SK-N-SH (cell line): ENCODE measurements around the gene BRAF. TPM values are rescaled to one million over a fixed set of nuclear protein-coding genes. Genes with fewer than 3 reads are reported as not detected.
"Not testable (repeated sequence)": the region's sequence is repeated elsewhere in the genome, so short reads cannot be mapped to it uniquely, and the experiment has no call there.

Source experiments
- CTCF ChIA-PET: fragments of 300-600, 350-600 bp; formaldehyde crosslinking; extraction: SDS; loops from one replicate; lab custom pipeline; 2021; lab: Yijun Ruan, JAX
- POLR2A ChIA-PET: fragments of 350-600 bp; sonication (Branson Sonifier 250); formaldehyde crosslinking; extraction: SDS; loops from one replicate; lab custom pipeline; 2020; ENCODE audit warnings: antibody characterized with exemption, inconsistent platforms; lab: Yijun Ruan, JAX
- DNase-seq: peaks from one replicate; pipeline ENCODE4 v3.0.0; 2012
- H2AFZ ChIP-seq: fragments of 200-600 bp; sonication (generic); 2 replicates; pipeline ENCODE4 v1.8.1; 2016; ENCODE audit warnings: antibody characterized with exemption, mild to moderate bottlenecking, low read depth
- H3F3A ChIP-seq: fragments of 200-600 bp; sonication (generic); replicated peaks from 2 replicates; pipeline ENCODE3; 2016; ENCODE audit warnings: antibody characterized with exemption, mild to moderate bottlenecking; ENCODE audit not compliant: insufficient read depth
- H3K27ac ChIP-seq, 2 experiments: fragments of 200-500 bp in 1 of 2; fragments of 200-600 bp in 1 of 2; sonication (Bioruptor generic) in 1 of 2; sonication (generic), shearing (Covaris generic) in 1 of 2; 2 replicates each; pipeline versions ENCODE4 v1.5.1 to v1.6.1; 2014 to 2016; ENCODE audit warnings: low read depth in 2 of 2, inconsistent platforms in 1 of 2, low read length in 1 of 2, mild to moderate bottlenecking in 1 of 2, mixed read lengths in 1 of 2
- H3K27me3 ChIP-seq: fragments of 200-600 bp; sonication (generic), shearing (Covaris generic); 2 replicates; pipeline ENCODE4 v1.6.1; 2016; ENCODE audit warnings: mixed run types; ENCODE audit not compliant: insufficient read depth
- H3K36me3 ChIP-seq, 2 experiments: fragments of 200-500 bp in 1 of 2; fragments of 200-600 bp in 1 of 2; sonication (Bioruptor generic) in 1 of 2; sonication (generic) in 1 of 2; replicated peaks in 1 of 2; 2 replicates each; pipeline versions ENCODE3 to v1.5.1; 2014 to 2016; ENCODE audit warnings: low read length in 1 of 2, mild to moderate bottlenecking in 1 of 2; ENCODE audit not compliant: insufficient read depth in 2 of 2, control insufficient read depth in 1 of 2
- H3K4me1 ChIP-seq, 2 experiments: fragments of 200-500 bp in 1 of 2; fragments of 200-600 bp in 1 of 2; sonication (Bioruptor generic) in 1 of 2; sonication (generic), shearing (Covaris generic) in 1 of 2; 2 replicates each; pipeline versions ENCODE4 v1.5.1 to v1.6.1; 2014 to 2016; ENCODE audit warnings: low read depth in 1 of 2, low read length in 1 of 2, mixed run types in 1 of 2; ENCODE audit not compliant: insufficient read depth in 2 of 2, control insufficient read depth in 1 of 2
- H3K4me2 ChIP-seq: fragments of 200-600 bp; sonication (generic), shearing (Covaris generic); 2 replicates; pipeline ENCODE4 v1.6.1; 2017; ENCODE audit warnings: mixed run types
- H3K4me3 ChIP-seq, 2 experiments: fragments of 200-500 bp in 1 of 2; fragments of 200-600 bp in 1 of 2; sonication (Bioruptor generic) in 1 of 2; sonication (generic), shearing (Covaris generic) in 1 of 2; 2 replicates each; pipeline versions ENCODE4 v1.5.1 to v1.8.1; 2014 to 2016; ENCODE audit warnings: low read depth in 2 of 2, inconsistent platforms in 1 of 2, low read length in 1 of 2, mild to moderate bottlenecking in 1 of 2, mixed read lengths in 1 of 2, moderate library complexity in 1 of 2
- H3K79me2 ChIP-seq: fragments of 200-600 bp; sonication (generic); 2 replicates; pipeline ENCODE4 v1.8.1; 2017; ENCODE audit warnings: mild to moderate bottlenecking; ENCODE audit not compliant: insufficient read depth
- H3K9ac ChIP-seq: fragments of 200-600 bp; sonication (generic); 2 replicates; pipeline ENCODE4 v1.6.1; 2017; ENCODE audit warnings: mixed run types
- H3K9me2 ChIP-seq: fragments of 200-600 bp; sonication (generic); 2 replicates; pipeline ENCODE4 v1.6.1; 2017; ENCODE audit warnings: mixed run types
- H3K9me3 ChIP-seq: fragments of 200-600 bp; sonication (generic); 2 replicates; pipeline ENCODE4 v1.6.1; 2017; ENCODE audit warnings: mixed run types, mild to moderate bottlenecking, moderate library complexity
- H4K20me1 ChIP-seq: fragments of 200-600 bp; sonication (generic); 2 replicates; pipeline ENCODE4 v1.6.1; 2017; ENCODE audit warnings: mild to moderate bottlenecking, mixed run types; ENCODE audit not compliant: insufficient read depth
- ELF1 ChIP-seq: IDR thresholded peaks from 2 replicates; pipeline ENCODE4 v1.4.0; 2012
- EP300 ChIP-seq, 2 experiments: IDR thresholded peaks; 2 replicates each; pipeline versions ENCODE4 v1.4.0 to v1.6.1; 2012; ENCODE audit warnings: borderline replicate concordance in 1 of 2, low read depth in 1 of 2, low read length in 1 of 2
- FOSL2 ChIP-seq: IDR thresholded peaks from 2 replicates; pipeline ENCODE4 v1.4.0; 2012; ENCODE audit warnings: low read depth, mild to moderate bottlenecking, moderate library complexity, borderline replicate concordance
- FOXJ3 ChIP-seq: sonication (generic); formaldehyde crosslinking; IDR thresholded peaks from 2 replicates; pipeline ENCODE4 v1.5.1; 2020; ENCODE audit warnings: mild to moderate bottlenecking, missing genetic modification reagents
- FOXM1 ChIP-seq: IDR thresholded peaks from 2 replicates; pipeline ENCODE4 v1.4.0; 2012; ENCODE audit warnings: low read depth, mild to moderate bottlenecking
- POLR2AphosphoS5 ChIP-seq: IDR thresholded peaks from 2 replicates; pipeline ENCODE4 v1.6.1; 2012; ENCODE audit warnings: low read depth, low read length
- RFX5 ChIP-seq: IDR thresholded peaks from 2 replicates; pipeline ENCODE4 v1.6.1; 2012; ENCODE audit warnings: mild to moderate bottlenecking, improper control_type of control experiment, low read length
- TEAD4 ChIP-seq: IDR thresholded peaks from 2 replicates; pipeline ENCODE4 v1.4.0; 2012; ENCODE audit warnings: mild to moderate bottlenecking, borderline replicate concordance; ENCODE audit not compliant: insufficient read depth
- WGBS: methylation state at CpG from one replicate; pipeline ENCODE4 v1.1.6; 2017; ENCODE audit warnings: low lambda C conversion rate; 5-methylcytosine and 5-hydroxymethylcytosine counted together
- polyA plus RNA-seq, 3 experiments: library from polyadenylated mRNA; depleted of rRNA; stranded (reverse); fragments of >200 nt; gene quantifications; 2 replicates each; pipeline ENCODE4 v1.2.3, GENCODE V29; 2012
- TF ChIP-seq, protein P1 (sequence below): IDR thresholded peaks from 2 replicates; pipeline ENCODE4 v1.4.0; 2012; ENCODE audit warnings: low read depth, borderline replicate concordance
- TF ChIP-seq, protein P2 (sequence below): fragments of 200-600 bp; sonication (generic); IDR thresholded peaks from 2 replicates; pipeline ENCODE4 v1.6.1; 2017; ENCODE audit warnings: antibody characterized with exemption, mild to moderate bottlenecking, moderate library complexity
- TF ChIP-seq, protein P3 (sequence below): fragments of 150-350 bp; IDR thresholded peaks from 2 replicates; pipeline ENCODE4 v1.6.1; 2017; ENCODE audit warnings: antibody characterized with exemption, low read length, low read depth, borderline replicate concordance

BRAF gene
- polyA plus RNA-seq, 1 of the 3 experiments (the other 2 are of a cell fraction), result 5.2 TPM

DNA sequence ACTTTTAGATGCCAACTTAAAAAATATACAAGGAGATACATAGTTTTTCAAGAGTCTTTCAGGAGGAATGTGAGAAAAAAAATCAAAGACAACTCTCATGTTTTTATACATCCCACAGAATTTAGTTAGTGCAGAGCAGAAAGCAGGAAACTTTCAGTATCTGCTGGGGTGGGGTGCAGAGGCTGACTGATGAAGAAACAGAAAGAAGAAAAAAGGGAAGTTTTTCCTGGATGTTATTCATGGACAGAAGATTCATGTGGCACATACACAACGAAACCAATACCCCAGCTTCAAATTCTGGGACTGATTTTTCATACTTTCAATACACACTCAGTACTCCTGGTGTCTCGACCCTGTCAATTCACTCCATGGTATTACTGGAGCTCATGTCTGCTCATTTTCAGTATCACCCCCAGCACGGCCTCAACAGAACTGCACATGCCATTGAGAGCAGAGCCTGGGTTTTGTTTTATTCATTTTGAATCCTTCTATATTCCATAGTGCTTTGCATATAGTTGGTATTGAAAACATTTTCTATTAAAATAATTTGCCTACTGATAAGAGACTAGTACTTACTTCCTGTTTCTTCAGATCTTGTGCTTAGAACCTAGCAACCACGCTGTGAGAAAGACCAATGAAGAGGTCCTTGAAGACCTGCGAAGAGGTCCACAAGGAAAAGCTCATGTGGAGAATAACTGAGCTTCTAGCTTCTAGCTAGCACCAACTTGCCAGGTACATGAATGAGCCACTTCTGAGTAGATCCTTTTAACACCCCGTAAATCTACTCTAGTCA is 179.3 kb downstream of the BRAF start:
- Histone ChIP-seq H3K4me1 (no peaks in the 10 kb centered on the region), H2AFZ (no peak overlapping the region), H4K20me1 (no peaks in the 10 kb centered on the region), H3K9ac (no peak overlapping the region), H3K36me3 (peaks cover 29 to 55% of the 10 kb centered on the region in 2 experiments), H3K27me3 (no peaks in the 10 kb centered on the region), H3K79me2 (no peaks in the 10 kb centered on the region), H3K9me2 (no peaks in the 10 kb centered on the region; the same call in 1 of the 2 replicates), H3K4me3 (no peak overlapping the region), H3K4me2 (no peak overlapping the region), H3K27ac (no peak overlapping the region), H3F3A (no peaks in the 10 kb centered on the region), H3K9me3 (no peaks in the 10 kb centered on the region)
- 95% methylated on average over 6 of the region's 6 CpGs for WGBS
- no peak for TF ChIP-seq ELF1
- TF ChIP-seq TEAD4, result no peak
- TF ChIP-seq, protein P1, sequence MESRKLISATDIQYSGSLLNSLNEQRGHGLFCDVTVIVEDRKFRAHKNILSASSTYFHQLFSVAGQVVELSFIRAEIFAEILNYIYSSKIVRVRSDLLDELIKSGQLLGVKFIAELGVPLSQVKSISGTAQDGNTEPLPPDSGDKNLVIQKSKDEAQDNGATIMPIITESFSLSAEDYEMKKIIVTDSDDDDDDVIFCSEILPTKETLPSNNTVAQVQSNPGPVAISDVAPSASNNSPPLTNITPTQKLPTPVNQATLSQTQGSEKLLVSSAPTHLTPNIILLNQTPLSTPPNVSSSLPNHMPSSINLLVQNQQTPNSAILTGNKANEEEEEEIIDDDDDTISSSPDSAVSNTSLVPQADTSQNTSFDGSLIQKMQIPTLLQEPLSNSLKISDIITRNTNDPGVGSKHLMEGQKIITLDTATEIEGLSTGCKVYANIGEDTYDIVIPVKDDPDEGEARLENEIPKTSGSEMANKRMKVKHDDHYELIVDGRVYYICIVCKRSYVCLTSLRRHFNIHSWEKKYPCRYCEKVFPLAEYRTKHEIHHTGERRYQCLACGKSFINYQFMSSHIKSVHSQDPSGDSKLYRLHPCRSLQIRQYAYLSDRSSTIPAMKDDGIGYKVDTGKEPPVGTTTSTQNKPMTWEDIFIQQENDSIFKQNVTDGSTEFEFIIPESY, result no peak
- no peak for TF ChIP-seq FOXM1
- no peak for TF ChIP-seq FOXJ3 (CRISPR knock-in tag)
- TF ChIP-seq POLR2AphosphoS5, result no peak
- POLR2A ChIA-PET, result no interaction called here
- CTCF ChIA-PET, result interaction anchor here (0.6 to 2.6 kb wide), 5 partner anchors 9 to 460 kb away, joined by 3 to 8 read pairs (median 4); no protein-coding TSS in a partner anchor
- DNase-seq, result no peak

DNA sequence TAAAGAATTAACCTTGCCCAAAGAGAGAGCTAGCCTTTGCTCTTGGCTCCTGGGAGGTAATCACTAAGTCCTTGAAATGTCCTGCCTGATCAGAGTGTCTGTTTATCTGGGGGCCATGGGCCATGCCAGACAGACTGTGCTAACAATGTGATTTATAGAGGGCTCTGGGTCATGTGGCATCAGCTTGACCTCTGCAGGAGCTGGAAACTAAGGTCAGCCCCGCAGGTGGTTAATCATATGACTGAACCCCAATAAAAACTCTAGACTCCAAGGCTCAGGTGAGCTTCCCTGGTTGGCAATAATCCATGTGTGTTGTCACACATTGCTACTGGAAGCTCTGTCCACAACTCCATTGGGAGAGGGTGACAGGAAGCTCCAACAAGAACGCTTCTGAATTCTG is 180.7 kb downstream of the BRAF start:
- POLR2A ChIA-PET, result no interaction called here
- CTCF ChIA-PET, result interaction anchor here (0.7 to 2.6 kb wide), 6 partner anchors 17 to 270 kb away, joined by 3 to 8 read pairs (median 4); partner anchors contain the start of gene MRPS33
- 100% methylated on average over 2 of the region's 2 CpGs for WGBS
- no peaks in the 10 kb centered on the region for H4K20me1 ChIP-seq
- TF ChIP-seq, protein P2, sequence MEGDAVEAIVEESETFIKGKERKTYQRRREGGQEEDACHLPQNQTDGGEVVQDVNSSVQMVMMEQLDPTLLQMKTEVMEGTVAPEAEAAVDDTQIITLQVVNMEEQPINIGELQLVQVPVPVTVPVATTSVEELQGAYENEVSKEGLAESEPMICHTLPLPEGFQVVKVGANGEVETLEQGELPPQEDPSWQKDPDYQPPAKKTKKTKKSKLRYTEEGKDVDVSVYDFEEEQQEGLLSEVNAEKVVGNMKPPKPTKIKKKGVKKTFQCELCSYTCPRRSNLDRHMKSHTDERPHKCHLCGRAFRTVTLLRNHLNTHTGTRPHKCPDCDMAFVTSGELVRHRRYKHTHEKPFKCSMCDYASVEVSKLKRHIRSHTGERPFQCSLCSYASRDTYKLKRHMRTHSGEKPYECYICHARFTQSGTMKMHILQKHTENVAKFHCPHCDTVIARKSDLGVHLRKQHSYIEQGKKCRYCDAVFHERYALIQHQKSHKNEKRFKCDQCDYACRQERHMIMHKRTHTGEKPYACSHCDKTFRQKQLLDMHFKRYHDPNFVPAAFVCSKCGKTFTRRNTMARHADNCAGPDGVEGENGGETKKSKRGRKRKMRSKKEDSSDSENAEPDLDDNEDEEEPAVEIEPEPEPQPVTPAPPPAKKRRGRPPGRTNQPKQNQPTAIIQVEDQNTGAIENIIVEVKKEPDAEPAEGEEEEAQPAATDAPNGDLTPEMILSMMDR, result no peak
- TF ChIP-seq TEAD4, result no peak
- TF ChIP-seq, protein P3, sequence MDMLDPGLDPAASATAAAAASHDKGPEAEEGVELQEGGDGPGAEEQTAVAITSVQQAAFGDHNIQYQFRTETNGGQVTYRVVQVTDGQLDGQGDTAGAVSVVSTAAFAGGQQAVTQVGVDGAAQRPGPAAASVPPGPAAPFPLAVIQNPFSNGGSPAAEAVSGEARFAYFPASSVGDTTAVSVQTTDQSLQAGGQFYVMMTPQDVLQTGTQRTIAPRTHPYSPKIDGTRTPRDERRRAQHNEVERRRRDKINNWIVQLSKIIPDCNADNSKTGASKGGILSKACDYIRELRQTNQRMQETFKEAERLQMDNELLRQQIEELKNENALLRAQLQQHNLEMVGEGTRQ, result no peak
- TF ChIP-seq FOXM1, result no peak
- no peak for TF ChIP-seq EP300 (IDR thresholded peaks at IDR 0.05; ENCODE audit: borderline replicate concordance in 1 of 2, low read depth in 1 of 2, low read length in 1 of 2)
- no peak for TF ChIP-seq FOSL2
- TF ChIP-seq ELF1, result no peak
- TF ChIP-seq RFX5, result no peak
- no peak overlapping the region for H3K9ac ChIP-seq
- H3K36me3 ChIP-seq, result peaks cover 35 to 52% of the 10 kb centered on the region in 2 experiments
- H3K4me1 ChIP-seq, result no peaks in the 10 kb centered on the region
- H3K4me3 ChIP-seq, result no peak overlapping the region
- H3K27me3 ChIP-seq, result no peaks in the 10 kb centered on the region
- H3F3A ChIP-seq, result no peaks in the 10 kb centered on the region
- DNase-seq, result no peak
- H3K9me3 ChIP-seq, result no peaks in the 10 kb centered on the region
- no peak overlapping the region for H3K4me2 ChIP-seq
- no peaks in the 10 kb centered on the region; the same call in 1 of the 2 replicates for H3K9me2 ChIP-seq
- H3K27ac ChIP-seq, result no peak overlapping the region
- H2AFZ ChIP-seq, result no peak overlapping the region
- no peaks in the 10 kb centered on the region for H3K79me2 ChIP-seq

DNA sequence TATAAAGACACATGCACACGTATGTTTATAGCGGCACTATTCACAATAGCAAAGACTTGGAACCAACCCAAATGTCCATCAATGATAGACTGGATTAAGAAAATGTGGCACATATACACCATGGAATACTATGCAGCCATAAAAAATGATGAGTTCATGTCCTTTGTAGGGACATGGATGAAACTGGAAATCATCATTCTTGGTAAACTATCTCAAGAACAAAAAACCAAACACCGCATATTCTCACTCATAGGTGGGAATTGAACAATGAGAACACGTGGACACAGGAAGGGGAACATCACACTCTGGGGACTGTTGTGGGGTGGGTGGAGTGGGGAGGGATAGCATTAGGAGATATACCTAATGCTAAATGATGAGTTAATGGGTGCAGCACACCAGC is 181.5 kb downstream of the BRAF start:
- H3K9me2 ChIP-seq, H3K4me2 ChIP-seq, H3K9ac ChIP-seq, H4K20me1 ChIP-seq, H3K27ac ChIP-seq, POLR2A ChIA-PET, DNase-seq, H3K79me2 ChIP-seq, H3K9me3 ChIP-seq, H2AFZ ChIP-seq, H3K4me3 ChIP-seq, H3K27me3 ChIP-seq, H3F3A ChIP-seq, H3K4me1 ChIP-seq: not testable (repeated sequence)
- H3K36me3 ChIP-seq, result peaks cover 29 to 50% of the 10 kb centered on the region in 2 experiments
- 84% methylated on average over 2 of the region's 4 CpGs for WGBS
- CTCF ChIA-PET, result interaction anchor here (1.4 to 1.7 kb wide), 3 partner anchors 17 to 271 kb away, joined by 3 to 6 read pairs (median 4); partner anchors contain the start of gene MRPS33
